Inferior parietal cortex (tissue), 1 donor: ENCODE measurements around the gene COL4A2.

ENCODE experiments used
- DNase-seq: peaks from one replicate; pipeline ENCODE4 v3.0.0-alpha.2; 2016; ENCODE audit errors: extremely low spot score

Gene COL4A2

GRCh38 chr13:110533771-110534670 is 226.9 kb downstream of the COL4A2 start:
- DNase-seq, result no peak

- no peak for DNase-seq
Observed at GRCh38 chr13:110535526-110535925, 228.4 kb downstream of the COL4A2 start.

GRCh38 chr13:110536006-110536693 is 229.1 kb downstream of the COL4A2 start:
- no peak for DNase-seq

- DNase-seq, result no peak
Observed at GRCh38 chr13:110538632-110539031, 231.5 kb downstream of the COL4A2 start.

GRCh38 chr13:110539894-110540293 is 232.8 kb downstream of the COL4A2 start:
- DNase-seq, result no peak

- no peak for DNase-seq
Observed at GRCh38 chr13:110540871-110541525, 233.9 kb downstream of the COL4A2 start.

- no peak for DNase-seq
Observed at GRCh38 chr13:110541526-110541920, 234.4 kb downstream of the COL4A2 start.

GRCh38 chr13:110542169-110542796 is 235.2 kb downstream of the COL4A2 start:
- no peak for DNase-seq

- DNase-seq, result no peak
Observed at GRCh38 chr13:110546378-110546777, 239.3 kb downstream of the COL4A2 start.

GRCh38 chr13:110546926-110547325 is 239.8 kb downstream of the COL4A2 start:
- no peak for DNase-seq

GRCh38 chr13:110548891-110549794 is 242.1 kb downstream of the COL4A2 start:
- DNase-seq, result no peak

- no peak for DNase-seq
Observed at GRCh38 chr13:110549795-110550160, 242.7 kb downstream of the COL4A2 start.

GRCh38 chr13:110551284-110551683 is 244.2 kb downstream of the COL4A2 start:
- no peak for DNase-seq

GRCh38 chr13:110552767-110553166 is 245.7 kb downstream of the COL4A2 start:
- DNase-seq, result no peak

GRCh38 chr13:110553417-110553816 is 246.3 kb downstream of the COL4A2 start:
- no peak for DNase-seq

GRCh38 chr13:110554227-110554836 is 247.2 kb downstream of the COL4A2 start:
- DNase-seq, result no peak

- no peak for DNase-seq
Observed at GRCh38 chr13:110554946-110555345, 247.9 kb downstream of the COL4A2 start.

GRCh38 chr13:110555601-110556223 is 248.6 kb downstream of the COL4A2 start:
- DNase-seq, result no peak

GRCh38 chr13:110556224-110556606 is 249.1 kb downstream of the COL4A2 start:
- no peak for DNase-seq

- no peak for DNase-seq
Observed at GRCh38 chr13:110557082-110557481, 250.0 kb downstream of the COL4A2 start.
